GM10266 (cell line): Measurements from ENCODE around the gene GRM6.

Experiments
- DNase-seq: peaks from one replicate; pipeline ENCODE4 v3.0.0; 2012; ENCODE audit errors: extremely low spot score
- TF ChIP-seq, protein P1 (sequence below): IDR thresholded peaks from 2 replicates; pipeline ENCODE4 v1.5.1; 2012; ENCODE audit warnings: mild to moderate bottlenecking, low read depth; ENCODE audit not compliant: control insufficient read depth, insufficient read depth; ENCODE audit errors: missing control alignments

GRM6 gene

DNA sequence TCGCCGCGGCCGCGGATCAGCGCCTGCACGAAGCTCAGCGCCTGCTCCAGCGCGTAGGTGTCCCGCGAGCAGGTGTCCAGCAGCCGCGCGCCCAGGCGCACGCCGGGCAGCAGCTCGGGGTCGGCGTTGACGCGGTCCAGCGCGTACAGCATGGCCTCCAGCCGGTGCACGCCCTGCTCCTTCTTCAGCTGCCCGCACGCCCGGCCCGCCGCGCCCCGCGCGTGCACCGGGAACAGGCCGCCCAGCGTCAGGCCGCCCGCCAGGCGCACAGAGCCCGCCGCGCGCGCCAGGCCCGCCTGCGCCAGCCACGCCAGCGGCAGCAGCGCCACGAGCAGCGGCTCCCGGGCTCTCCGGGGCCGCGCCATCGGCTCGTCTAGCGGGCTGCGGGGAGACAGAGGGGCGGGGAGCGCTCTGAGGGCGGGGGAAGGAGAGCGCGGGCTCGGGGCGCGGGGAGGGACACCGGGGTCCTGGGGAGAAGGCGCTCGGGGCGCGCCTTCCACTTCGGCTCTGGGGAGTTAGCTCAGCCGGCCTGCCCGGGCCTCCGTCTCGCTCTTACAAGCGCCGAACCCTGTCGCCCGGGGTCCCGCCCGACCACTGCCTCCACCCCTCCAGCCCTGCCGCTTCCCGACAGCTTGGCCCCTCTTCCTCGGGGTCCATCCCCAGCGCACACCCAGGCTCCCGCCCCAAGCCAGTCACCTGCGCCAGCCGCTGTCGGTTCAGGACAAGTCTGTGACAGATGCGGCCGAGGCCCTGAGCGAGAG, at the start of gene GRM6:
Gene GRM6 (minus strand): TSS at position 741 of the 761 bp plus-strand sequence. CDS start 376 bp downstream, at position 365.
- TF ChIP-seq, protein P1, sequence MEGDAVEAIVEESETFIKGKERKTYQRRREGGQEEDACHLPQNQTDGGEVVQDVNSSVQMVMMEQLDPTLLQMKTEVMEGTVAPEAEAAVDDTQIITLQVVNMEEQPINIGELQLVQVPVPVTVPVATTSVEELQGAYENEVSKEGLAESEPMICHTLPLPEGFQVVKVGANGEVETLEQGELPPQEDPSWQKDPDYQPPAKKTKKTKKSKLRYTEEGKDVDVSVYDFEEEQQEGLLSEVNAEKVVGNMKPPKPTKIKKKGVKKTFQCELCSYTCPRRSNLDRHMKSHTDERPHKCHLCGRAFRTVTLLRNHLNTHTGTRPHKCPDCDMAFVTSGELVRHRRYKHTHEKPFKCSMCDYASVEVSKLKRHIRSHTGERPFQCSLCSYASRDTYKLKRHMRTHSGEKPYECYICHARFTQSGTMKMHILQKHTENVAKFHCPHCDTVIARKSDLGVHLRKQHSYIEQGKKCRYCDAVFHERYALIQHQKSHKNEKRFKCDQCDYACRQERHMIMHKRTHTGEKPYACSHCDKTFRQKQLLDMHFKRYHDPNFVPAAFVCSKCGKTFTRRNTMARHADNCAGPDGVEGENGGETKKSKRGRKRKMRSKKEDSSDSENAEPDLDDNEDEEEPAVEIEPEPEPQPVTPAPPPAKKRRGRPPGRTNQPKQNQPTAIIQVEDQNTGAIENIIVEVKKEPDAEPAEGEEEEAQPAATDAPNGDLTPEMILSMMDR: no peak
- DNase-seq: no peak

DNA sequence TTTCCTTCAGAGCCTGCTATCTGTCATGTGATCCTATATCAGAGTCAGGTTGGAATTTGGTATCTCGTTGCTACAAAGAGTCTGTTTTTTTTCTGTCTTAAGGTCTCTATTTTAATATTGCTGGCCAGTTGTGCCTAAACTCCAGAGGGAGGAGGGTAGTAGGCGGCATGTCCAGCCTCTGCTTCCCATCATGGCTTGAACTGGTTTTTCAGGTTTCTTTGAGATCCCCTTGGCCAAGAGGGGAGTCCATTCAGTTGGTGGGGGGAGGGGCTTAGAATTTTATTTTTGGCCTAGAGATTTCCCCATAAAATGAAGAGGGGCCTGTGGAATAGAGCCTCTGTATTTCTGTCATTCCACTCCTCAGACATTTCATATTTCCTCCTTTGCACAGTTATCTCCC, 49.6 kb upstream of the GRM6 start:
- DNase-seq: no peak
- TF ChIP-seq, protein P1: no peak

DNA sequence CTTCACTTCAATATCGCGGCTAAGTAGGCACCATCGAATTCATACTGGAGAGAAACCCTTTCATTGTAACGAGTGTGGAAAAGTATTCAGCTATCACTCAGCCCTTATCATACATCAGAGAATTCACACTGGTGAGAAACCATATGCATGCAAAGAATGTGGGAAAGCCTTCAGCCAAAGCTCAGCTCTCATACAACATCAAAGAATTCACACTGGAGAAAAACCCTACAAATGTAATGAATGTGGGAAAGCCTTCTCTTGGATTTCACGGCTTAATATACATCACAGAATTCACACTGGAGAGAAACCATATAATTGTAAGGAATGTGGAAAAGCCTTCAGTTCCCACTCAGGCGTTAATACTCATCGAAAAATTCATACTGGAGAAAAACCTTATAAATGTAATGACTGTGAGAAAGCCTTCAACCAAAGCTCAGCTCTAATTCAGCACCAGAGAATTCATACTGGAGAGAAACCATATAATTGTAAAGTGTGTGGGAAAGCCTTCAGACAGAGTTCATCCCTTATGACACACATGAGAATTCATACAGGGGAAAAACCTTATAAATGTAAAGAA, 38.0 kb upstream of the GRM6 start:
- no peak for DNase-seq
- TF ChIP-seq, protein P1: no peak

DNA sequence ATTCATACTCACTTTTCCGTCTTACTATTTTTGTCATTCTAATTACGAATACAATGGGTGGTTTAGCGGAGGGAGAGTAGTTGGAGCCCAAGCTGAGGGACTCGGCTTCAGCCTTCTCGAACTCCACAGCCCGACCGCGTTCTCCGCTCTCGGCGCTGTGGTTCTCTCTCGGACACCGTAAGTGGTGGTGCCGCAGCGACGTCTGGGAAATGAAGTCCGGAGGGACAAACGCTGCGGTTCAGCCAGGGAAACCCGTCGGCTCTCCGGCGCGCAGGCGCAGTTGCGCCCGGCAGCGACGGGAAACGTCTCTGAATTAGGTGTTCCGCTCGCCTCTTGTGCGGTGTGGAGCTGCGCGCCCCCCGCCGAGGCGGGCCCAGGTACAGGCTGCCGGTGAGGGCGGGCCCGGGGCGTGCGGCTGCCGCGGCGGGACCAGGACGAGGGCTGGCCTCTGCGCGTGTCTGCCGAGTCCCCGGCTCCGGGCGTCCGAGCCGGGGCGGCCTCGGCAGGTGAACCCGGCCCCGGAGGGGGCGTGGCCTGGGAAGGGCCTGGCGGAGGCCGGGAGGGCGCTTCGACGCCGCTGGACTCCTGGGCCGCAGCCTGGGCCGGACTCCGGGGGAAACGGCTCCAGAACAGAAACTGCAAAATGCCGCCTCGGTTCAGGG, 28.5 kb upstream of the GRM6 start, which contains the start of gene ZNF879:
Gene ZNF879 (plus strand): TSS at position 277 of the 662 bp plus-strand sequence. CDS start 1,201 bp downstream, outside the sequence.
- TF ChIP-seq, protein P1: no peak
- DNase-seq: peak; percentile 46

DNA sequence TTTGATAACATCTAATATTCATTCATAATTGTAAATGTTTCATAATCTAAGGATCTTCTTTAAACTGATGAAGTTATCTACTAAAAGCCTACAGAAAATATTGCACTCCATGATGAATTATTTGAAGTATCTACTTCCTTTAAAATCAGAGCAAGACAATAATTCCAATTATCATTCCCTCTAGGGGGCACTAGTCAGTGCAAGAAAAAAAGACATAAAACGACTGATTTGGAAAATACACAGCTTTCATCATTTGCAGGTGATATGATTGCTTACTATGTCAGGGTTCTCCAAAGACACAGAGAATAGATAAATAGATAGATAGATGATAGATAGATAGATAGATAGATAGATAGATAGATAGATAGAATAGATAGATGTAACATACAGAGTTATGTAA, 13.5 kb upstream of the GRM6 start:
- no peak for DNase-seq
- TF ChIP-seq, protein P1: no peak

DNA sequence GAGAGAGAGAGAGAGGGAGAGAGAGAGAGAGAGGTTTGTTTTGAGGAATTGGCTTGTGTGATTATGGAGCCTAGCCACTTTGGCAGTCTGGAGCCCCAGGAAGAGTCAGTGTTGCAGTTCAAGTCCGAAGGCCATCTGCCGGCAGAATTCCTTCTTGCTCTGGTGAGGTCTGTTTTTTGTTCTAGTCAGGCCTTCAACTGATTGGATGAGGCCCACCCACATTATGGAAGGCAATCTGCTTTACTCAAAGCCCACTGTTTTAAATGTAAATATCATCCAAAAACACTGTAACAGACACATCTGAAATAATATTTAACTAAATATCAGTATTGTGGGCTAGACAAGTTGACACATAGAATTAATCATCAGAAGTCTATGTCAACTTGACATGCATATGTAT, 11.4 kb upstream of the GRM6 start:
- no peak for DNase-seq
- TF ChIP-seq, protein P1: no peak
